GM18502 (cell line): ENCODE data around the gene CHRNB1.

Source experiments
- ATAC-seq: cut with Tn5 transposase; IDR thresholded peaks from one replicate; pipeline ENCODE4 v1.9.1; 2021; ENCODE audit warnings: mild to moderate bottlenecking; ENCODE audit not compliant: unreplicated experiment, poor library complexity

The CHRNB1 gene

DNA sequence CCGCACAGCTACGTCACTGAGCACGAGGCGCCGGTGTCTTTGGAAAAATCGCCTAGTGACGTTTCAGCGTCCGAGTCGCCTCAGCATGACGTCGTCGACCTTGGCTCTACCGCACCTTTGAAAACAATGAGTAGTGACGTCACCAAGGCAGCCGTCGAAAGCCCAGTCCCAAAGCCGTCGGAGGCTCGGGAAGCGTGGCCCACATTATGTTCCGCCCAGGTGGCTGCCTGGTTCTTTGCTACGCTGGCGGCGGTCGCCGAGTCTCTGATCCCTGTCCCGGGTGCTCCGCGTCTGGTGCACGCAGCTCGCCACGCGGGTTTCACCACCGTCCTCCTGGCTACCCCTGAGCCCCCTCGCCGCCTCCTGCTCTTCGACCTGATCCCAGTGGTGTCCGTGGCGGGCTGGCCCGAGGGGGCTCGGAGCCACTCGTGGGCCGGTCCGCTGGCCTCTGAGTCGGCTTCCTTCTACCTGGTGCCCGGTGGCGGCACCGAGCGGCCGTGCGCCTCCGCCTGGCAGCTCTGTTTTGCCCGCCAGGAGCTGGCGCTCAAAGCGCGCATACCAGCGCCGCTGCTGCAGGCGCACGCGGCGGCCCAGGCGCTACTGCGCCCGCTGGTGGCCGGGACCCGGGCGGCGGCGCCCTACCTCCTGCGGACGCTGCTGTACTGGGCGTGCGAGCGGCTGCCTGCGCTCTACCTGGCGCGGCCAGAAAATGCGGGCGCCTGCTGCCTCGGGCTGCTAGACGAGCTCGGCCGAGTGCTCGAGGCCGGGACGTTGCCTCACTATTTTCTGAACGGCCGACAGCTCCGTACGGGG, 8.1 kb upstream of the CHRNB1 start:
- no peak for ATAC-seq

DNA sequence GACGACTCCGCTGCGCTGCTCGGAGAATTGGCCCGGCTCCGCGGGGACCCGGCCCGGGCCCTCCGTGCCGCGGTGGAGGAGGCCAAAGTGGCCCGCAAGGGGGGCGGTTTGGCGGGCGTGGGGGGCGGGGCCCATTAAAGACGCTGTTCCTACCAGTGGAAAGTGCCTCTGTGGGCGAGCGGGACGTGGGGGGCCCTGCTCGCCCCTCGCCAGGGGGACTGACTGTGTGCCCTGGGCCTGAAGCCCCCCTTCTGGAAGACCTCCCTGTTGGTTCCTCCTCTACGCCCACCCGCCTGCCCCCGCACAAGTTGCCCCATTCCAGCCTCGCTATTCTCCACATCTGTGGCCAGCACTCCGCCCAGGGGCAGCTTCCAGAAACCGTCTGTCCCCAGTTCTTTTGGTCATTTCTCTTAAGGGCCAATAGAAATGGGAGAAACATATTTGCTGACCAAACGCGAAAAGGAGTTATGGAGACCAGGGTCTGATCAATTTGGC, 7.4 kb upstream of the CHRNB1 start:
- ATAC-seq, result no peak

DNA sequence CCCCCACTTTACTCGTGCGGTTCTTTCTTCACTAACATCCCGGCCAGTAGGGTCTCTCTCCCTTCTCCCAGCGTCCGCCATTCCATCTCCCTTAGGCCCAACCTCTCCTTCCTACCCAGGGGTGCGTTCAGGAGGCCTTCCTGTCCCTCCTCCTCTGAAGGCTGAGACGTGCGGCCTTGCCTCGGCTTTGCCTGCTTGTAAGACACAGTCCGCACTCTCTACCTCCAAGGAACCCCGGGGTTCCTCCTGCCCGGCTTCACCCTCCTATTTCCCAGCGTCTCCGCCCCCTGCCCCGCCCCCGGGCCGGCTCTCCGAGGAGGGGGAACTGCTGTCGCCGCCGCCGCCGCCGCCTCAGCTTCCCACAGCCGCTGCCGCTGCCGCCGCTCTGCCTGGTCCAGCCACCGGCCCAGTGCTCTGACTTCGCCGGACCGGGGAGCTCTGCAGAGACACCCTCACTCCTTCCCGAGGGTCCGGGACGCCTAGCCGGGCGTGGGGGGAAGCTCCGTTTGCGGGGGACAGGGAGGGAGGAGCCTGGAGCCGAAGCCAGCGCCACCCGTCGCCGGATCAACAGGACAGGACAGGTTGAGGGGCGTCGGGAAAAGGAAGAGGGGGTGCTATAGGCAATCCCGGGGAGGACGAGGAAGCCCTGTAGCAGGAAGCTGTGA, 6.8 kb upstream of the CHRNB1 start:
- ATAC-seq, result no peak

DNA sequence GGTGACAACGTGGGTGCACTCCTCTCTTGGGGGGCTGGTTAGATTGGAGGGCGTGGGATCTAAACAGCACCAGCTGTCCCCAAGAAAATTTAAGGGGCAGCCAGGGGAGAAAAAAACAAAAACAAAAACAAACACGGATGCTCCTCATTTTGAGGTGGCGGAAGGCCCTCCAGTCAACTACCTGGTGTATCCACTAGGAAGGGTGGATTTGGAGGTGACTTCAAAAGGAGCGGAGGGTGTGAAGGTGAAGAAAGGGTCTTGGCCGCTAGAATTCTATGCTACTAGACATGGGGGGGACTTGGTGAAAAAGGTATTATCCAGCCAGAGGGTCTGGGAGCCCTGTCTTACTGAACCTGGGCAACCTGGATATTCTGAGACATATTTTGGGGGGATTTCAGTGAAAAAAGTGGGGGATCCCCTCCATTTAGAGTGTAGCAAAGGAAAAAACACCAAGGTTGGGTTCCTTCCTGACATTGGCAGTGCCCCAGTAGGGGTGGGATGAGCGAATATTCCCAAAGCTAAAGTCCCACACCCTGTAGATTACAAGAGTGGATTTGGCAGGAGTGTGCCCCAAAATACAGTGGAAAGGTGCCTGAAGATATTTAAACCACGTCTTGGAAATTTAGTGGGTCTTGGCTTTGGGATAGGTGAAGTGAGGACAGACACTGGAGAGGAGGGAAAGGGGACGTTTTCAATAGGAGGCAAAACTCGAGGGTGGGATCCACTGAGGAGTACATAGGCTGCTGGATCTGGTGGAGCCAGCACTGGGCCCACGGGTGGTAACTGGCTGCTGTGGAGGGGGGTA, 6.0 kb upstream of the CHRNB1 start:
- no peak for ATAC-seq

DNA sequence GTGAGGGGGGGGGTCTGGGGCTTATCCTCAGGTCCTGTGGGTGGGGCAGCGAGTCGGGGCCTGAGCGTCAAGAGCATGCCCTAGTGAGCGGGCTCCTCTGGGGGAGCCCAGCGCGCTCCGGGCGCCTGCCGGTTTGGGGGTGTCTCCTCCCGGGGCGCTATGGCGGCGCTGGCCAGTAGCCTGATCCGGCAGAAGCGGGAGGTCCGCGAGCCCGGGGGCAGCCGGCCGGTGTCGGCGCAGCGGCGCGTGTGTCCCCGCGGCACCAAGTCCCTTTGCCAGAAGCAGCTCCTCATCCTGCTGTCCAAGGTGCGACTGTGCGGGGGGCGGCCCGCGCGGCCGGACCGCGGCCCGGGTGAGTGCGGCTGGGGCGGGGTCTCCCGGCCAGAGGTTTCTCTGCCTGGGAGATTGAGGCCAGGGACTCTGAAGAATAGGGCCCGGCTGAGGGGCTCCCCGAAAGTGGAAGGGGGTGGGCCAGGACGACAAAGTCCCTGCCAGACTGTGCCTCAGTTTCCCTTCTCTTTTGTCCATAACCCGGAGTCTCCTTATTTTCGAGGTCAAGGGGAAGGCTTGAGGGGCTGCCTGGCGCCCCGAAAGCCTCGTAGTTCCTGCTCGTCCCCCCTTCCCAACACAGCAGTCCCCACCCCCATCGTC, 5.3 kb upstream of the CHRNB1 start, which contains the start of gene FGF11:
Gene FGF11, plus strand, starts transcription at position 51 of the 651 bp plus-strand sequence. Its CDS starts 109 bp downstream, at position 160.
- ATAC-seq, result no peak

DNA sequence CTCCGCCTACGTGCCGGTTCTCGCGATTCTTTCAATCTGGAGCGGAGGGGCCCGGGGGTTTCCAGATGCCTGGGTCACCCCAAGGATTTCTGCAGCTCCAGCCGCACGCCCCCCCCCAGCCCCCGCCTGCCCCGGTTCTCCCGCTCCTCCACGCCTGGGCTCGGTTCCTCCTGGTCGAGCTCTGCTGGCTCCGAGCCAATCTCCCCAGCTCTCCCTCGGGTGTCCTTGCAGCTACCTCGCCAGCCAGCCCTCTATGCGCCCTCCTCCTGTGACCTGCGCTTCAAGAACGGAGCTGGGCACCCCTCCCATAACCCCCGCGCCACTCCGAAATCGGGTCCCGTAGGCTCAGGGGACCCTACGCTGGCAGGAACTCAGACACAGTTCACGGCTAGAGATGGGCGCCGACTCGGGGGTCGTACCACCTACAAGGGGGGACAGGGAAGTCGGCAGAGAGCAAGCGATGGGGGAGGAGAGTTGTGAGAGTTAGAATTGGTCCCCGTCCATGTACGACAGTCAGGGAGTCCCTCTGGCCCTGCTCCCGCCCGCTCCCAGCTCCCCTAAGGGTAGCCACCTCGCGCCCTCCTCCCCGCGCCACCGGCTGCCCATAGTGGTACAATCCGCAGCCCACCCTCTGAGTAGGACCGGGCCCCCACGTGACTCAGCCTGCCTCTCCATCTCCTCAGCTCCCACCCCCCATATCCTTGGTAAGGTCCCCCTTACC, 4.6 kb upstream of the CHRNB1 start:
- ATAC-seq, result no peak

DNA sequence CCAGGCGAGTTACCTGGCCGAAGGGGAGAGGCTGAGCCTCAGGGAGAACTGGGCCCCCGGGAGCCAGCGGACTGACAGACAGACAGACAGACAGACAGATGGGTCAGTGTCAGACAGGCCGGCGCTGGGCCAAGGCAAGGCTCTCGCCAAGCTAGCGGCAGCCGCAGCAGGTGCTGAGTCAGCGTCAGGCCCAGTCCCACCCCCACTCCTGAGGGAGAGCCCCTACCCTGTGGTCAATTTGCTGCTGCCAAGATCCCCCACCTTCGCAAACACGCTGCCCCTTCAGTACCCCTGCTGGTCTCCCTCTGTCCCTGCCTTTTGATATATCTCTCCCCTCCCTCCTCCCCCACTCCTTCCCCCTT, 4.0 kb upstream of the CHRNB1 start:
- no peak for ATAC-seq

DNA sequence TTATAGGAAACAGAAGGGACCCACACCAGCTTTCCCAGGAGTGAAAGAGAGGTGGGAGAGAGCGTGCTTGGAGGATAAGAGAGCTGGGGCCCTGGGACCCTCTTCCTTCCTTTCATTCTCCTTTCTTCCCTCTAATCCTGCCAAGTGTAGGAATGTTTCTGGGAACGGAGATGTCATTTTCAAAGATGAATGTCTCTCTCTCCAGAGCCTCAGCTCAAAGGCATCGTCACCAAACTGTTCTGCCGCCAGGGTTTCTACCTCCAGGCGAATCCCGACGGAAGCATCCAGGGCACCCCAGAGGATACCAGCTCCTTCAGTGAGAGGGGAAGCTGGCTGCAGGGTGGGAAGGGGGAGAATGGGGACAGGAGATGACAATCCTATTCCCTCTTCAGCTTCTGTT, 3.6 kb upstream of the CHRNB1 start:
- ATAC-seq, result no peak

DNA sequence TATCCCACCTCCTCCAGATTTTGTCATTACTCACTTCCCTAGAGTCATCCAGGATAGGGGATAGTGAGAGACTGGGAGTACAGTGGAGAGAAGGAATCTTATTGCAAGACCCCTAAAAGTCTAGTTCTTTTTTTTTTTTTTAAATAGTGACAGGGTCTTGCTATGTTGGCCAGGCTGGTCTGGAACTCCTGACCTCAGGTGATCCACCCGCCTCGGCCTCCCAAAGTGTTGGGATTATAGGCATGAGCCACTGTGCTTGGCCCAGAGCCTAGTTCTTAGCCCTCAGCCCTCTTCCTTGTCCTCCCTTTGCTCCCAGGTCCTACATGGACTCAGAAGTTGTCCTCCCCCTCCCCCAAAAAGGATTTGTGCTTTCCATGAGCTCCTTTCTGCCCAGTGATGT, 2.7 kb upstream of the CHRNB1 start:
- no peak for ATAC-seq

DNA sequence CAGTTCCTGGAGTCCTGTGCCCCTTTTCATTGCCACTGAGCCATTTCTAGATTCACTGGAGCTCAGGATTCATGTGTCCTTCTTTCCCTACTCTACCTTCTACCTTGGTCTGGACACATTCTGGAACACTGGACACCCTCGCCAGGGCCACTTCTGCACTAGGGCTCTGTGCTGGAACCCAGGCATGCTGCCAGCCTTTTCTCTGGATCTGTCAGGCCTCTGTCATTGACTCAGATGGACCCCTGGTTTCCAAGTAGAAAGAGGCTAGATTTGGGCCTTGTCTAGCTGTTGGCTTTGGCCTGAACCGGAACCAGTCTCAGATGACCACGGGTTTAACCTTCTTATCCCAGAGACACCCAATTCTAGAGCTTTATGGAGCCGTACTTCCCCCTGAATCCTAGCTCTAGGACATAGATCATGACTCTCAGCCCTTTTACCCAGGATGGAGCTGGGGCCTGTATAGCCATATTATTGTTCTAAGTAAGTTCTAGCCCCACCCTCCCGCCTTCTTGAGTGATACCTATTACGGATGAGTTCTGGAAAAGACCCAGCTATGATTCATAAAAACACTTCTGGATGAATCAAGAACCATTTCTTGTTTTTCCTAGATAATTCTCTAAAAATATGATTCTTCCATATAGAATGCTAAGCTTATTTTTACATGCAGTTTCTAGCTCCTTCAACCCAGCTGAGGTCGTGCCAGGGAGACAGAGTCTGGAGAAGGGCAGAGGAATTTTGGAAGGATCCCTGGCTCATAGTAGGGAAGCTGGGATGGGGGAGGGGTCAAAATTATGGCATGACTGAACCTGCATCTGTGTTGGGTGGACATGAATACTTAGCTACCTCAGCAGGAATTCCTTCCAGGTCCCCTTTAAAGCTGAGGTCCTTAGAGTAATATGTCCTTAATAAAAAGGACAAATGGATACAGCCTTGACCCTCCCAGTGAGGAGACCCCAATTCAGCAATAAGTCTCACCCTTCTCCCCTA, 1.1 kb upstream of the CHRNB1 start:
- no peak for ATAC-seq

DNA sequence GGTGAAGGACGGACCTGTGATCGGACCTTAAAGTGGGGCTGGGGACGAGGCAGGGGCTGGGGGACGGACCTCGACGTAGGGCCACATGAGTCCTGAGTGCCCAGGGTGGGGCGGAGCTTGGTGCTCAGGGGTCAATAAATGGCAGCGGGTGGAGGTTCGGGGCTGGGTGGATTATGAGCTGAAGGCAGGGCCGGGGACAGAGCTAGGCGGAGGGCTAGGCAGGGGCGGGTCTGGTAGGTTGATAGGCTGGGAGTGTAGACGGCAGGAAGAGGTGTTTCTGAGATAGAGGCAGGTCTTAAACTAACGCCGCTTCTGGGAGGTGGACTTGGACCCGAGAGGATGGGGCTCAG, 733 bp downstream of the CHRNB1 start:
- no peak for ATAC-seq

DNA sequence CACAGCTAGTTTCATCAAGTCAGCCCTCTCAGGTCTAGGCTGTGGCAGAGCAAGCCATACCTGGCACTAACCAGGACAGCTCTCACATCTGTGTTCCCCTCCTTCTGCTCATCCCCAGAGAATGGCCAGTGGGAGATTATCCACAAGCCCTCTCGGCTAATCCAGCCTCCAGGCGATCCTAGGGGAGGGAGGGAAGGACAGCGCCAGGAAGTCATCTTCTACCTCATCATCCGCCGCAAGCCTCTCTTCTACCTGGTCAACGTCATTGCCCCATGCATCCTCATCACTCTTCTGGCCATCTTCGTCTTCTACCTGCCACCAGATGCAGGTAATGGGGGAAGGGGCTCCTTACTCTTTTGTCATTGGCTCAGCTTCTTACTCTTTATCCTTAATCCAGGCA, 3.6 kb downstream of the CHRNB1 start:
- no peak for ATAC-seq

DNA sequence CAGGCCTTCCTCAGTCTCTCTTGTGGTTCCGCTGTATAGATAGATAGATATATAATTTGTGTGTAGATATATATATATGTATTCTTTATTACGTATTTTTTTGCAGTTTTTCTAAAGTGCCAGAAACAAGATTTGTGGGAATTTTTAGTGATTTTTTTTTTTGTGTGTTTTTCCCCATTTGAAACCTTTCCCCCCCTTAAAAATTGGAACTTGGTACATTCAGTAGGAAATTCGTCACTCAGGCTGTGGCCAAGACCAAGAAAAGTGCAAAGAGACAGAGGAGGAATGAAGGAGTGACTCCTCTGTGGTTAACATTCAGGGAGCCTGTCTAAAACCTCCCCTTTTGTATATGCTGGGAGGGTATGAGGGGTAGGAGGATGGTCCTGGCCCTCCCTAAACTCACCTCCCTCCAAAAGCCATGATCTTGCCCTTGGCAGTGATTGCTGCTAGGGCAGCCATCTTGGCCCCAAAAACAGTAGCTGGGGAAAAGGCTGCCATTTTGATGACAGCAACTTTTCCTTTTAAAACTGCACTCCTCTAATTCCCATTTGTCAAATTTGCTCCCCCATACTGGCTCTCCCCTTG, 15.2 kb downstream of the CHRNB1 start:
- no peak for ATAC-seq

DNA sequence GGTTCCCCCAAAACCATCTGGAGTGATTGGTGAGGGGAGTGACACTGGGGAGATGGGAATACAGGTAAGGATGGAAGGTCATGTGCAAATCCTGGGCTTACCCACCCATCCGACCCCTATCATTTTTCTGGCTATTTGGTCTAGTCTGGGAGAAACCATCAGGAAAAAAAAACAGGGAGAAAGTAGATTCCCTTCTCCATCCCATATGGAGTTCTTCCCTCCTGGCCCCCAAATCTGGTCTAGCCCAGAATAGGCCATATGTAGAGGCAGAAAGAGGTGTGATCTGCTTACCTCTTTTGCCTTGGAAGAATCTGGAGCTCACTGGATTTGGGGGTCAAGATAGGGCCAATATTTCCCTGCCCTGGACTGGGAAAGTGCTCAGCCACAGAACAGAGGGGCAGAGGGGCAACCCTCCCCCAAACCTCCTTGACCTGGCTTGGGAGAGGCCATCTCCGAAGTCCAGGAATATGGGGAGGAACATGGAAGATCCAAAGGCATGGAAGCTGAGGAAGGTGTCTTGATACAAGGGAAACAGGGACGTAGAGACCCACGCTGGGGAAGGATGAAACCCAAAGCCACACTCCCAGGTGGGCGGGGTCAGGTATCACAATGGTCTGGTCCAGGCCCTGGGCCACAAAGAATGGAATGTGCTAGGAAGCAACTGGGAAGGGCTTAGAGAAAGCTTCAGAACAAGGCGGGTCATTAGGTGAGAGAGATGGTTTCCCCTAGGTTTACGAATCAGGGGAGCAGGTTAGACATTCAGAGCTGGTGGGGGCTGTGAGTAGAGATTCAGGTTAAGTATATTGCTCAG, 16.2 kb downstream of the CHRNB1 start:
- no peak for ATAC-seq

DNA sequence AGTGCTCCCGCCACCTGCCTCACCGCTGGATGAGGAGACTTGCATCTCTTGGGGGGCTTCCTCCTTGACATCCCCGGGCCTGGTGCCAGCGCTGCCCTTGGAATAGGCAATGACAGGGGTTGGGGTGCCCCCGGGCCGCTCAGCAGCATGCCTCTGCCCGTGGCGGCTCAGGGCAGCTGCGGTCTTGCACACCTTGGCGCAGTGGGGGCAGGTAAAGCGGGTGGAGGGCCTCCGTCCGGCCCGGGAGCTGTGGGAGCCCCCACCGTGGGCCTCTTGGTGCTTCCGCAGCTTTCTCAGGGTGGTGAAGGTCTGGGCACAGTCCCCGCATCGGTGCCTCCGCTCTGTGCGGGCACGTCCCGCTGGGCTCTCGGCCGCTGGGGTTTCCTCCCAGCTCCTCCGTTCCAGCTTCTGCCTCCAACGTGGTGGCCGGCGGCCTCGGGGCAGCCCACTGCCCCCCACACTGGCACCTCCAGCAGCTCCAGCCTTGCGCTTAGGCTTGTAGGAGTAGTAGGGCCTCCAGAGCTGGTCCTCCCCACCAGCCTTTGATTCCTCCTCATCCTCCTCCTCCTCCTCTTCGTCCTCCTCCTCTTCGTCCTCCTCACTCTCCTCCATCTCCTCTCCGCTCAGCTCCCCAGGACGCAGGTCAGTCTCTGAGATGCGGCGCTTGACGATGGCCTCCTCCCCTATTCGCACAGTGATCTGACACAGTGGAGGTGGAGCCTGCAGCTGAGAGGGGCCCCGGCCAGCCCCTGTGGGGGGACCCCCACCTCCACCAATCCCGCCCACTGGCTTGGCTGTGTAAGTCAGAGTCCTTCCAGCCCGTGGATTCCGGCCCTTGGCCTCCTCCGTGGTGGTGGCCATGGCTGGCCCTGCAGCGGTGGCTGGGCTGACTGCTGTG, 17.9 kb downstream of the CHRNB1 start:
- no peak for ATAC-seq

DNA sequence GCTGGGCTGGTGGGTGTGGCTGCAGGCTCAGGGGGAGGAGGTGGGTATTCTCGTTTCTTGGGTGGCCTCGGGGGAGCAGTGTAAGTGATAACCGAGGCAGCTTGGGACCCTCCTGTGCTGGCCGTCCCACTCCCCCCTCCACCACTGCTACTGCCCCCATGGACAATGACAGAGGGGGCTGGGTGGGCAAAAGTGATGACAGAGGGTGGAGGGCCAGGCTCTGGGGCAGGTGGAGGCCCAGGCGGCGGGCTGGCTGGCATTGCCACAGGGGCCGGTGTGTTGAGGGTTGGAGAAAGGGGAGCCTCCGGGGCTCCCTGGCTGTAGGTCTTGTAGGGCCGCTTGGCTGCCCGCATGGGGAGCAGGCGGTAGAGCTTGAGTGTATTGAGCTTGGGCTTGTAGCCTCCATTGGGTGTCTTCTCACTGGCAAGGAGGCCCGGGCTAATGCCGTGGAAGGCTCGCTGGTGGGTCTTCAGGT, 18.5 kb downstream of the CHRNB1 start:
- no peak for ATAC-seq
